Adrenal gland (tissue), 5 donors: ENCODE measurements around the gene VWDE.

Experiments
- CTCF ChIP-seq, 6 experiments: fragments of 450-650 bp in 4 of 6; fragments of 200-600 bp in 2 of 6; sonication (generic) in 1 of 6; IDR thresholded peaks; 1 replicate in 5 of 6; 2 replicates in 1 of 6; pipeline versions ENCODE4 v1.5.1 to v1.8.0; 2016 to 2021; ENCODE audit warnings: antibody characterized with exemption in 6 of 6, mild to moderate bottlenecking in 2 of 6, moderate library complexity in 1 of 6
- POLR2A ChIP-seq, 2 donors: fragments of 450-650 bp; IDR thresholded peaks; one replicate each; pipeline ENCODE4 v1.6.1; 2017; ENCODE audit warnings: antibody characterized with exemption in 2 of 2, mild to moderate bottlenecking in 2 of 2, moderate library complexity in 1 of 2
- donor health status: DM: no; HTN: no; CAD: no.

GRCh38 chr7:12431886-12432556 lies 28.4 kb upstream of the VWDE start:
- no peak for TF ChIP-seq CTCF (IDR thresholded peaks at IDR 0.05)
- no peak for TF ChIP-seq POLR2A (IDR thresholded peaks at IDR 0.05)
